Right lobe of liver (tissue), 4 donors: ENCODE results near the gene NLGN1.

ENCODE experiments used
- POLR2A ChIP-seq: fragments of 450-650 bp; IDR thresholded peaks from one replicate; pipeline ENCODE4 v1.6.1; 2017; ENCODE audit warnings: antibody characterized with exemption, mild to moderate bottlenecking
- TF ChIP-seq, protein P1 (sequence below), 4 donors: fragments of 200-600 bp in 3 of 4; fragments of 450-650 bp in 1 of 4; IDR thresholded peaks; one replicate each; pipeline versions ENCODE4 v1.5.1 to v1.8.0; 2016 to 2022; ENCODE audit warnings: antibody characterized with exemption in 4 of 4, mild to moderate bottlenecking in 2 of 4
- donor health status: DM: no; HTN: no; CAD: no.
- donor health status: DM: no; HTN: no; CAD: no.
- donor health status: DM: no; HTN: yes; CAD: no.

GRCh38 chr3:173865900-173866498 lies 468.5 kb downstream of the NLGN1 start:
- TF ChIP-seq, protein P1, sequence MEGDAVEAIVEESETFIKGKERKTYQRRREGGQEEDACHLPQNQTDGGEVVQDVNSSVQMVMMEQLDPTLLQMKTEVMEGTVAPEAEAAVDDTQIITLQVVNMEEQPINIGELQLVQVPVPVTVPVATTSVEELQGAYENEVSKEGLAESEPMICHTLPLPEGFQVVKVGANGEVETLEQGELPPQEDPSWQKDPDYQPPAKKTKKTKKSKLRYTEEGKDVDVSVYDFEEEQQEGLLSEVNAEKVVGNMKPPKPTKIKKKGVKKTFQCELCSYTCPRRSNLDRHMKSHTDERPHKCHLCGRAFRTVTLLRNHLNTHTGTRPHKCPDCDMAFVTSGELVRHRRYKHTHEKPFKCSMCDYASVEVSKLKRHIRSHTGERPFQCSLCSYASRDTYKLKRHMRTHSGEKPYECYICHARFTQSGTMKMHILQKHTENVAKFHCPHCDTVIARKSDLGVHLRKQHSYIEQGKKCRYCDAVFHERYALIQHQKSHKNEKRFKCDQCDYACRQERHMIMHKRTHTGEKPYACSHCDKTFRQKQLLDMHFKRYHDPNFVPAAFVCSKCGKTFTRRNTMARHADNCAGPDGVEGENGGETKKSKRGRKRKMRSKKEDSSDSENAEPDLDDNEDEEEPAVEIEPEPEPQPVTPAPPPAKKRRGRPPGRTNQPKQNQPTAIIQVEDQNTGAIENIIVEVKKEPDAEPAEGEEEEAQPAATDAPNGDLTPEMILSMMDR (IDR thresholded peaks at IDR 0.05) = no peak
- TF ChIP-seq POLR2A = no peak
